BJ (cell line): ENCODE data around the gene EXD3. TPM values are rescaled to one million over a fixed set of nuclear protein-coding genes. Genes with fewer than 3 reads are reported as not detected.

Experiments used
- CTCF ChIA-PET: fragments of 350-600 bp; formaldehyde crosslinking; extraction: SDS; loops from one replicate; lab custom pipeline; 2021; ENCODE audit warnings: antibody characterized with exemption, inconsistent platforms; lab: Yijun Ruan, JAX
- POLR2A ChIA-PET: fragments of 300-600 bp; sonication (Branson Sonifier 250); formaldehyde crosslinking; extraction: SDS; loops from one replicate; lab custom pipeline; 2021; ENCODE audit warnings: antibody characterized with exemption; lab: Charles Lee
- DNase-seq: peaks from one replicate; pipeline ENCODE4 v3.0.0-alpha.2; 2011; ENCODE audit warnings: low read depth
- H3K27me3 ChIP-seq: 2 replicates; pipeline ENCODE4 v1.6.0; 2011; ENCODE audit warnings: low read length; ENCODE audit not compliant: control insufficient read depth, insufficient read depth
- H3K36me3 ChIP-seq: 2 replicates; pipeline ENCODE4 v1.5.1; 2011; ENCODE audit warnings: low read length; ENCODE audit not compliant: control insufficient read depth, insufficient read depth
- H3K4me3 ChIP-seq: 2 replicates; pipeline ENCODE4 v1.5.1; 2011; ENCODE audit warnings: low read depth, mild to moderate bottlenecking, control low read depth, low read length
- polyA plus RNA-seq: library from polyadenylated mRNA; depleted of rRNA; stranded (reverse); fragments of >200 nt; gene quantifications from 2 replicates; pipeline ENCODE4 v1.2.3, GENCODE V29; 2011
- TF ChIP-seq, protein P1 (sequence below): IDR thresholded peaks from 2 replicates; pipeline ENCODE4 v1.5.1; 2011; ENCODE audit warnings: low read depth, mild to moderate bottlenecking, control low read depth, inconsistent platforms, low read length, moderate library complexity; ENCODE audit not compliant: insufficient read depth

Gene EXD3
- polyA plus RNA-seq, 1 experiment = 5.4 TPM

DNA sequence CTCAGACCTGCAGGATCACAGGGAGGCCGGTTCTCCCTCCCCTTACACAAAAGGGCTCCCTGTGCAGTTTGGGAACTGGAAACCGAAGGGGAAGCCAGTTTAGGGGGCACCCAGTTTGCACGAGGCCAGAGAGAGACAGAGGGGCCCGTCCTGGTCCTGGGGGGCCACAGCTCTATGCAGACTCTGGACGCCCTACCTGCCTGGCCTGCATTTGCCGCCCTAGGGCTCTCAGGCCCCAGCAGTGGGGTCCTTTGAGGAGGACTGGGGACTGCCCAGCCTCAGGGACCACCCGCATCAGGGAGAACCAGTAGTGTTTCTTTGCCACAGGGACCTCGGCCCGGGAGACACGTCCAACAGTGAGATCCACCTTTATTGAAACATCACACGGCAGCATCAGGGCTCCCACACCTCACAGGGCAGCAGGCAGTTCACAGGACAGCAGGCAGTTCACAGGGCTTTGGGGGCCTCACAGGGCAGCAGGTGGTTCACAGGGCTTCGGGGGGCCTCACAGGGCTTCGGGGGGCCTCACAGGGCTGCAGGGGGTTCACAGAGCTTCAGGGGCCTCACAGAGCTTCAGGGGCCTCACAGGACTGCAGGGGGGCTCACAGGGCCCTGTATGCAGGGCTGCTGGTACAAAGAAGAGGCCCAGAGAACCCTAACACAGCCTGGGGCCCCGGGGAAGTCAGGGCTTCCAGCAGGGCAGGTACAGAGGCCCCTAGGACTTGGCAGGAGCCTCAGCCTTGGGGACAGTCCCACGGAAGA lies 36.8 kb upstream of the EXD3 start:
- Histone ChIP-seq H3K36me3 (peaks cover 10% of the 10 kb centered on the region), H3K27me3 (no peaks in the 10 kb centered on the region), H3K4me3 (peak overlapping the region; percentile 80)
- CTCF ChIA-PET = interaction anchor here (0.7 to 1.8 kb wide), 4 partner anchors 9 to 75 kb away, joined by 3 to 5 read pairs (median 4); no protein-coding TSS in a partner anchor
- TF ChIP-seq, protein P1, sequence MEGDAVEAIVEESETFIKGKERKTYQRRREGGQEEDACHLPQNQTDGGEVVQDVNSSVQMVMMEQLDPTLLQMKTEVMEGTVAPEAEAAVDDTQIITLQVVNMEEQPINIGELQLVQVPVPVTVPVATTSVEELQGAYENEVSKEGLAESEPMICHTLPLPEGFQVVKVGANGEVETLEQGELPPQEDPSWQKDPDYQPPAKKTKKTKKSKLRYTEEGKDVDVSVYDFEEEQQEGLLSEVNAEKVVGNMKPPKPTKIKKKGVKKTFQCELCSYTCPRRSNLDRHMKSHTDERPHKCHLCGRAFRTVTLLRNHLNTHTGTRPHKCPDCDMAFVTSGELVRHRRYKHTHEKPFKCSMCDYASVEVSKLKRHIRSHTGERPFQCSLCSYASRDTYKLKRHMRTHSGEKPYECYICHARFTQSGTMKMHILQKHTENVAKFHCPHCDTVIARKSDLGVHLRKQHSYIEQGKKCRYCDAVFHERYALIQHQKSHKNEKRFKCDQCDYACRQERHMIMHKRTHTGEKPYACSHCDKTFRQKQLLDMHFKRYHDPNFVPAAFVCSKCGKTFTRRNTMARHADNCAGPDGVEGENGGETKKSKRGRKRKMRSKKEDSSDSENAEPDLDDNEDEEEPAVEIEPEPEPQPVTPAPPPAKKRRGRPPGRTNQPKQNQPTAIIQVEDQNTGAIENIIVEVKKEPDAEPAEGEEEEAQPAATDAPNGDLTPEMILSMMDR = no peak
- POLR2A ChIA-PET = no interaction called here
- no peak for DNase-seq

DNA sequence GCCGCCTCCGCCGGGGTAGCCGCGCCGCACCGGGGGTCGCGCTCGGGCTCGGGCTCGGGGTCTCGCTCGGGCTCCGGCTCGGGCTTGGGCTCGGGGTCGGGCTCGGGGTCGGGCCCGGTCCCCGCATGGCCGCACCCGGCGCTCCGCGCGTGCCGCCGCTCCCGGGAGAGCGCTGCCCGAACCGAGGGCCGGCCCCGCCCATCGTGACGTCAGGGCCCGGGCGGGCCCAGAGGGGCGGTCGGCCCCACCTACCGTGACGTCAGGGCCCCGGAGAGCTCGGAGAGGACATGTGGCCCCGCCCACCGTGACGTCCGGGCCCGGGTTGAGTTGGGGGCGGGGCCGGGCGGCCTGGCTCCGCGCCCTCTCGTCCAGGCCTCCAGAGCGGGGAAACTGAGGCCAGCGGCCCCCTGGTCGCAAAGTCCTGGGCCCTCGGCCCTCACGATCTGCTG lies 36.2 kb upstream of the EXD3 start, which contains the start of gene NSMF:
Gene NSMF (minus strand): TSS at position 183 of the 449 bp plus-strand sequence. CDS start 232 bp downstream, outside the sequence.
- H3K36me3 ChIP-seq = peaks cover 10% of the 10 kb centered on the region
- ChIA-PET CTCF (interaction anchor here (0.7 to 1.8 kb wide), 4 partner anchors 10 to 76 kb away, joined by 3 to 5 read pairs (median 4); no protein-coding TSS in a partner anchor), POLR2A (no interaction called here)
- DNase-seq = peak; percentile 25
- no peaks in the 10 kb centered on the region for H3K27me3 ChIP-seq
- peak within 1 kb of the TSS; percentile 80 for H3K4me3 ChIP-seq
- TF ChIP-seq, protein P1 = no peak

DNA sequence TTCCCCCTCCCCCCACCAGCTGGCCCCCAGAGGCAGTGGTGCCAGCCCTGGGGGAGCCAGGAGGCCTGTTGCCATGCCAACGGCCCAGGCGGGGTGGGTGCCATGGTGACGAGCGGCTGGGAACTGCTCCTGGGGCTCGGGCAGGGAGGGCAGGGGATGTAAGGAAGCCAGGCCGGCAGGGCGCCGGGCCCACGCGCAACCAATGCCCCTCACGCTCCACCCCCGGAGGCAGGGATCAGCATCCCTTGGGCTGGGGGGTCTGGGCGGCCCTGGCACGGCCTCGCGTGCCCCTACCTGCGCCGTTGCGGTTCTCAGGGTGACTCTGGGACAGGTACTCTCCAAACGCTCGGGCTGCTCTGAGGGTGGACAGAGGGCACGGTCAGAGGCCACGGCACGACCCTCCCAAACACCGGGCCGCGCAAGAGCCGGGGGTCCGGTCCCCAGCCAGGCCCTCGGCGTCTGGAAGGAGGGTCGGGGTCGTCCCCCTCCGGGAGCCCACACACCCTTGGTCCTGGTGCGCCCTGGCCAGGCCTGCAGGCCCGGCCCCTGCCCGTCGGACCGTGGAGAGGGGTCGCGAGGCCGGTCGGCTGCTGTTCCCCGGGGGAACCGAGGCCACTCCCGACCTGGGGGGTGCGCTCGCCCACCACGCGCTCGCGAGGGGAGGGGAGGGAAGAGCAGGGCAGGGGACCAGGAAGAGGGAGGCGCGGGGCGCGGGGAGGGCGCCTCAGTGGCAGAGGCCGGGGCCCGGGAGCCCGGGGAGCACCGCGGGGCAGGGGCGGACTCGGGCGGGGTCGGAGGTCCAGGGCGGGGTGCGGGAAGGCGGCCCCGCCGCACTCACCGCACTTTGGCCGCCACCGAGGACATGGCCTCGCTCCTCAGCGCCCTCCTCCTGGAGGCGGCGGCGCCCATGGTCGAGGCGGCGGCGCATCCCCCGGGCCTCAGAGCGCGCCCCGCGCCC lies 35.5 kb upstream of the EXD3 start:
- Histone ChIP-seq H3K4me3 (peak overlapping the region; percentile 80), H3K36me3 (peaks cover 10% of the 10 kb centered on the region), H3K27me3 (no peaks in the 10 kb centered on the region)
- TF ChIP-seq, protein P1 = no peak
- no peak for DNase-seq
- POLR2A ChIA-PET = no interaction called here
- CTCF ChIA-PET = interaction anchor here (0.7 to 1.8 kb wide), 3 partner anchors 11 to 13 kb away, joined by 3 to 5 read pairs (median 5); no protein-coding TSS in a partner anchor

DNA sequence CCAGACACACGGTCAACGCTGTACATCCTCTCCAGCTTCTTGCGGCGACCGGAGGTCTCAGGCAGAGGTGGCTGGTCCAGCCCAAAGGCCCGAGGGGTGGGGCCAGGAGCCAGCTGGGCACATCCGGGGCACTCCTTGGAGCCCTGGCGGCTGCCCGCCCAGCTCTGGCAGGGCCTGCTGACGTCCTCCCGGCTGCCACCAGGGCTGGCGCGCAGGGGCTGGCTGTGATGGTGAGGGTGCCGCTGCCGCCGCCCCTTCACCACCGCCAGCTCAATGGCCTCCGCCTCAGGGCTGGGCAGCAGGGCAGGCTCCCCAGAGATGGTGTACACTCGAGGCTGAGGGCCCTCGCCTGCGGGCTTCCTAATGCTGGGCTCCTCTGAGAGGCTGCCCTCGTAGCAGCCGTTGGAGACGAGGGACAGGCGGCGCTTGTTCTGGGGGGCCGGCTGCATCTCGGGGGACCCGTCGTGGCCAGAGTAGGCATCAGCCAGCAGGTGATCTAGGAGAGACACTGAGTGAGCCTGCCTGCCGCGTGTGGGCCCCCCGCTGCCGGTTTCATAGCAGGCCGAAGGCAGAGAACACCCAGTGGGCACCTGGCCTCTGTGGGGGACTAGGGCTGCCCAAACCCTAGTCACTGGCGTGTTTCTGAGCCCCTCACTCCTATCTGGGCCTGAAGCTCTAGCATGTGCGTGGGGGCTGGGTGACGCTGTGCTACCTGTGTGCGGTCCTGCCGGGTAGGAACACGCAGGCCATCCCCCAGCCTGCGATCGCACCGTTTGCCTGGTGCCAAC lies 34.6 kb upstream of the EXD3 start:
- ChIA-PET POLR2A (no interaction called here), CTCF (interaction anchor here (1.0 kb wide), 1 partner anchor 35 kb away, joined by 4 read pairs; the partner anchor contains the start of gene EXD3)
- H3K36me3 ChIP-seq = peaks cover 15% of the 10 kb centered on the region
- TF ChIP-seq, protein P1 = no peak
- H3K27me3 ChIP-seq = no peaks in the 10 kb centered on the region
- peak overlapping the region; percentile 80 for H3K4me3 ChIP-seq
- no peak for DNase-seq
